ENCODE results near the gene TTLL8. TPM values are rescaled to one million over a fixed set of nuclear protein-coding genes. Genes with fewer than 3 reads are reported as not detected.

TTLL8 gene
- total RNA-seq, 2 donors from 2014 or later, result not detected

- no peaks in the 10 kb centered on the region for H3K36me3 ChIP-seq
- TF ChIP-seq, protein P1, sequence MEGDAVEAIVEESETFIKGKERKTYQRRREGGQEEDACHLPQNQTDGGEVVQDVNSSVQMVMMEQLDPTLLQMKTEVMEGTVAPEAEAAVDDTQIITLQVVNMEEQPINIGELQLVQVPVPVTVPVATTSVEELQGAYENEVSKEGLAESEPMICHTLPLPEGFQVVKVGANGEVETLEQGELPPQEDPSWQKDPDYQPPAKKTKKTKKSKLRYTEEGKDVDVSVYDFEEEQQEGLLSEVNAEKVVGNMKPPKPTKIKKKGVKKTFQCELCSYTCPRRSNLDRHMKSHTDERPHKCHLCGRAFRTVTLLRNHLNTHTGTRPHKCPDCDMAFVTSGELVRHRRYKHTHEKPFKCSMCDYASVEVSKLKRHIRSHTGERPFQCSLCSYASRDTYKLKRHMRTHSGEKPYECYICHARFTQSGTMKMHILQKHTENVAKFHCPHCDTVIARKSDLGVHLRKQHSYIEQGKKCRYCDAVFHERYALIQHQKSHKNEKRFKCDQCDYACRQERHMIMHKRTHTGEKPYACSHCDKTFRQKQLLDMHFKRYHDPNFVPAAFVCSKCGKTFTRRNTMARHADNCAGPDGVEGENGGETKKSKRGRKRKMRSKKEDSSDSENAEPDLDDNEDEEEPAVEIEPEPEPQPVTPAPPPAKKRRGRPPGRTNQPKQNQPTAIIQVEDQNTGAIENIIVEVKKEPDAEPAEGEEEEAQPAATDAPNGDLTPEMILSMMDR (IDR thresholded peaks at IDR 0.05), result no peak
- no peak overlapping the region for H3K27ac ChIP-seq
- H3K4me3 ChIP-seq, result no peak overlapping the region
- H3K4me1 ChIP-seq, result no peaks in the 10 kb centered on the region
- intact Hi-C loops (cut with DNase I), result no loop called here
- H3K27me3 ChIP-seq, result no peaks in the 10 kb centered on the region
- no peaks in the 10 kb centered on the region for H3K9me3 ChIP-seq
- no peak for DNase-seq
- H3K9ac ChIP-seq (ENCODE audit: low read depth in 2 of 2, low read length in 2 of 2), result no peak overlapping the region
Measured at GRCh38 chr22:50101870-50102565, 43.9 kb upstream of the TTLL8 start.

DNA sequence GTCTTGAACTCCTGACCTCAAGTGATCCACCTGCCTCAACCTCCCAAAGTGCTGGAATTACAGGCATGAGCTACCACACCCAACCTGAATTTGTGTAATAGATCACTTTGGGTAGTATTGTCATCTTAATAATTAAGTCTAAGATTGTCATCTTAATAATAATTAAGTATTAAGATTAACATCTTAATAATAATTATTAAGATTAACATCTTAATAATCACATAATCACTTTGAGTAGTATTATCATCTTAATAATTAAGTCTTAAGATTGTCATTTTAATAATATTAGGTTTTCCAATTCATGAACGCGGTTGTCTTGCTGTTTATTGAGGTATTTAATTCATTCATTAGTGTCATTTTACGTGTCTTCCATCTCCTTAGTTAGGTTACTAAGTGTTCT is 40.0 kb upstream of the TTLL8 start:
- intact Hi-C loops (cut with DNase I), result no loop called here
- TF ChIP-seq, protein P1 (IDR thresholded peaks at IDR 0.05), result no peak
- H3K9ac ChIP-seq (ENCODE audit: low read depth in 2 of 2, low read length in 2 of 2), result no peak overlapping the region
- no peaks in the 10 kb centered on the region for H3K27me3 ChIP-seq
- DNase-seq, result no peak
- no peak overlapping the region for H3K27ac ChIP-seq
- no peak overlapping the region for H3K4me3 ChIP-seq
- H3K9me3 ChIP-seq, result no peaks in the 10 kb centered on the region
- H3K4me1 ChIP-seq, result no peaks in the 10 kb centered on the region
- H3K36me3 ChIP-seq, result no peaks in the 10 kb centered on the region

GRCh38 chr22:50092342-50092741 is 34.2 kb upstream of the TTLL8 start:
- Histone ChIP-seq H3K9me3 (no peaks in the 10 kb centered on the region), H3K4me3 (no peak overlapping the region), H3K36me3 (no peaks in the 10 kb centered on the region), H3K27ac (no peak overlapping the region), H3K9ac (ENCODE audit: low read depth in 2 of 2, low read length in 2 of 2) (no peak overlapping the region), H3K27me3 (no peaks in the 10 kb centered on the region), H3K4me1 (no peaks in the 10 kb centered on the region)
- DNase-seq, result no peak
- TF ChIP-seq, protein P1 (IDR thresholded peaks at IDR 0.05), result no peak
- intact Hi-C loops (cut with DNase I), result no loop called here

DNA sequence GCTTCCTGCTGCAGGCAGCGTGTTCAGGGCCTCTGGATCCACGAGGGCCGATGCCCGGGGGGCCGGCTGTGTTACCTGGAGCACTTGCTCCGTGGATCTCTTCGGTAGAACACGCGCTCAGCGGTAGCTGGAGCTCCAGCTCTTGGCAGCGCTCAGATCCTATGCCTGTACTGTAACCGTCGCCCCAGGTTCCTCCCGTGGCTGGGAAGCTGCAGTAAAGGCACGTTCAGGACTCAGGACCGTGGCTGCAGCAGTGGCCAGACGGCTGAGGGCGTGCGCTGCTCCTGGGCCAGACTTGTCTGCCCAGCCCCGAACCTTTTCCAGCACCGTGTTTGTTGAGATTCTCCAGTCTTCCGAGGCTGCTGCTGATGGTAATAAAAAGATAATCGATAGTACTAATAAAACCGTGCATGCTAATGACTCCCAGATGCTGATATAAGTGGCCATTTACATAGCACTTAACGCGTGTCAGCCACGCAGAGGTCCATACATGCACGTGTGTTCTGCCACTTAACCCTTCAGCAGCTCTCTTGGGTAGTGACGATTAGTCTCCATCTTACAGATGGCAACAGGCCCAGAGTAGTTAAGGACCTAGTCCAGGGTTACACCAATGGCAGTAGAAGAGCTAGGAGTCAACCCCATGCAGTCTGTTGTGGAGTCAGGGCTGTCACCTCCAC is 33.1 kb upstream of the TTLL8 start:
- intact Hi-C loops (cut with DNase I), result no loop called here
- no peaks in the 10 kb centered on the region for H3K9me3 ChIP-seq
- H3K9ac ChIP-seq (ENCODE audit: low read depth in 2 of 2, low read length in 2 of 2), result no peak overlapping the region
- TF ChIP-seq, protein P1 (IDR thresholded peaks at IDR 0.05), result no peak
- no peaks in the 10 kb centered on the region for H3K36me3 ChIP-seq
- H3K27ac ChIP-seq, result no peak overlapping the region
- no peak for DNase-seq
- no peak overlapping the region for H3K4me3 ChIP-seq
- H3K4me1 ChIP-seq, result no peaks in the 10 kb centered on the region
- no peaks in the 10 kb centered on the region for H3K27me3 ChIP-seq

DNA sequence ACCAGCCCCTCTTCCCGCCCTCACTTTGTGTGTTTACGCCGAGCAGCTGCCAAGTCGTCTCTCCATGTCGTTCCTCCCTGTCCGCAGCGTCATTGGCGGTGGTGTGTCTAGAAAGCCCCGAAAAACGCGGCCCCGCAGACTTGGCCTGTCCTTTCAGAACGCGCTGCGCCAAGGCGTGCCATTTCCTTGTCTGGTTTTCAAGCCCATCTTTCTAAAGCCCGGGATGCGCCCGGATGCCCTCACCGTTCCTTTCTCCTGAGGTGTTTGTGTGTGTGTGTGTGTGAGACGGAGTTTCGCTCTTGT is 32.3 kb upstream of the TTLL8 start:
- Histone ChIP-seq H3K27ac (no peak overlapping the region), H3K9ac (ENCODE audit: low read depth in 2 of 2, low read length in 2 of 2) (no peak overlapping the region), H3K4me3 (no peak overlapping the region), H3K36me3 (no peaks in the 10 kb centered on the region), H3K9me3 (no peaks in the 10 kb centered on the region), H3K27me3 (no peaks in the 10 kb centered on the region), H3K4me1 (no peaks in the 10 kb centered on the region)
- DNase-seq, result no peak
- TF ChIP-seq, protein P1 (IDR thresholded peaks at IDR 0.05), result no peak
- intact Hi-C loops (cut with DNase I), result no loop called here
